ENCODE data around the gene IL36RN. TPM values are rescaled to one million over a fixed set of nuclear protein-coding genes. Genes with fewer than 3 reads are reported as not detected.

Gene IL36RN
- polyA plus RNA-seq, 1 of the 3 experiments (the other 2 are of a cell fraction): not detected

DNA sequence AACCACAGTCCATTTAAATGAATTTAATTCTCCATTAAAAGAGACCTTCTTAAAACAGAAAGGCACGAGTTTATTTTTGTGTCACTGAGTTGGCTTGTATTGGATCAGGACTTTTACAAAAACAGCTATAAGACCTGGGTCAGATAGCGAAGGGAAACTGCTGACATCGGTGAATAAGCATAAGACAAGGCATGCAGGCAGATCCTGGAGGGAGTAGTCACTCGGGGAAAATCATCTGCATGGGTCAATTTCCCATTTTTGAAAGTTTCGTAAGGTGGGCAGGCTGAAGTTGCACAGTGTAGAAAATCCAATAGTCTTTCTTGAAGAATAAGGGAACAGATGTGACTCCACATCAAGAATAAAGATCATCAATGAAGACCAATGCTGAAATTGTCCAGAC, 19.3 kb upstream of the IL36RN start:
- Histone ChIP-seq H2AFZ (ENCODE audit: low read depth) (no peak overlapping the region), H3K4me2 (no peak overlapping the region), H3K9me3 (no peaks in the 10 kb centered on the region), H3K4me3 (ENCODE audit: low read depth in 2 of 2, low read length in 1 of 2) (no peak overlapping the region), H3K4me1 (ENCODE audit: control insufficient read depth in 1 of 2, insufficient read depth in 2 of 2, low read depth in 1 of 2, low read length in 1 of 2) (no peaks in the 10 kb centered on the region), H3K9me2 (no peaks in the 10 kb centered on the region), H3K27me3 (ENCODE audit: insufficient read depth) (no peaks in the 10 kb centered on the region; the same call in 1 of the 2 replicates), H4K20me1 (ENCODE audit: insufficient read depth) (no peaks in the 10 kb centered on the region), H3K9ac (no peak overlapping the region), H3K27ac (ENCODE audit: low read depth in 2 of 2, low read length in 1 of 2) (no peak overlapping the region), H3F3A (replicated peaks; ENCODE audit: insufficient read depth) (no peaks in the 10 kb centered on the region), H3K79me2 (ENCODE audit: insufficient read depth) (no peaks in the 10 kb centered on the region), H3K36me3 (replicated peaks in 1 of 2; ENCODE audit: control insufficient read depth in 1 of 2, insufficient read depth in 2 of 2, low read length in 1 of 2) (no peaks in the 10 kb centered on the region)
- DNase-seq: no peak
- 8% methylated on average over 5 of the region's 5 CpGs for WGBS (ENCODE audit: low lambda C conversion rate)
- TF ChIP-seq SIN3A (IDR thresholded peaks at IDR 0.05; ENCODE audit: borderline replicate concordance, low read depth, low read length) (no peak), RCOR1 (IDR thresholded peaks at IDR 0.05; ENCODE audit: low read length) (no peak), GATA2 (CRISPR knock-in tag; IDR thresholded peaks at IDR 0.05) (no peak), TCF12 (IDR thresholded peaks at IDR 0.05) (no peak), EZH2phosphoT487 (IDR thresholded peaks at IDR 0.05; ENCODE audit: borderline replicate concordance, low read depth) (no peak), FOXJ3 (CRISPR knock-in tag; IDR thresholded peaks at IDR 0.05) (no peak), MXI1 (IDR thresholded peaks at IDR 0.05; ENCODE audit: low read depth, low read length) (no peak), POLR2AphosphoS5 (IDR thresholded peaks at IDR 0.05; ENCODE audit: low read depth, low read length) (no peak), YY1 (IDR thresholded peaks at IDR 0.05; ENCODE audit: low read depth) (no peak), TEAD4 (IDR thresholded peaks at IDR 0.05; ENCODE audit: borderline replicate concordance, insufficient read depth) (no peak), SMC3 (IDR thresholded peaks at IDR 0.05; ENCODE audit: low read depth, low read length) (no peak), NFIC (IDR thresholded peaks at IDR 0.05; ENCODE audit: borderline replicate concordance) (no peak)
- TF ChIP-seq, protein P1, sequence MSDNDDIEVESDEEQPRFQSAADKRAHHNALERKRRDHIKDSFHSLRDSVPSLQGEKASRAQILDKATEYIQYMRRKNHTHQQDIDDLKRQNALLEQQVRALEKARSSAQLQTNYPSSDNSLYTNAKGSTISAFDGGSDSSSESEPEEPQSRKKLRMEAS (IDR thresholded peaks at IDR 0.05; ENCODE audit: low read depth): no peak
- TF ChIP-seq, protein P2, sequence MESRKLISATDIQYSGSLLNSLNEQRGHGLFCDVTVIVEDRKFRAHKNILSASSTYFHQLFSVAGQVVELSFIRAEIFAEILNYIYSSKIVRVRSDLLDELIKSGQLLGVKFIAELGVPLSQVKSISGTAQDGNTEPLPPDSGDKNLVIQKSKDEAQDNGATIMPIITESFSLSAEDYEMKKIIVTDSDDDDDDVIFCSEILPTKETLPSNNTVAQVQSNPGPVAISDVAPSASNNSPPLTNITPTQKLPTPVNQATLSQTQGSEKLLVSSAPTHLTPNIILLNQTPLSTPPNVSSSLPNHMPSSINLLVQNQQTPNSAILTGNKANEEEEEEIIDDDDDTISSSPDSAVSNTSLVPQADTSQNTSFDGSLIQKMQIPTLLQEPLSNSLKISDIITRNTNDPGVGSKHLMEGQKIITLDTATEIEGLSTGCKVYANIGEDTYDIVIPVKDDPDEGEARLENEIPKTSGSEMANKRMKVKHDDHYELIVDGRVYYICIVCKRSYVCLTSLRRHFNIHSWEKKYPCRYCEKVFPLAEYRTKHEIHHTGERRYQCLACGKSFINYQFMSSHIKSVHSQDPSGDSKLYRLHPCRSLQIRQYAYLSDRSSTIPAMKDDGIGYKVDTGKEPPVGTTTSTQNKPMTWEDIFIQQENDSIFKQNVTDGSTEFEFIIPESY (IDR thresholded peaks at IDR 0.05; ENCODE audit: borderline replicate concordance, low read depth): no peak
- TF ChIP-seq, protein P3, sequence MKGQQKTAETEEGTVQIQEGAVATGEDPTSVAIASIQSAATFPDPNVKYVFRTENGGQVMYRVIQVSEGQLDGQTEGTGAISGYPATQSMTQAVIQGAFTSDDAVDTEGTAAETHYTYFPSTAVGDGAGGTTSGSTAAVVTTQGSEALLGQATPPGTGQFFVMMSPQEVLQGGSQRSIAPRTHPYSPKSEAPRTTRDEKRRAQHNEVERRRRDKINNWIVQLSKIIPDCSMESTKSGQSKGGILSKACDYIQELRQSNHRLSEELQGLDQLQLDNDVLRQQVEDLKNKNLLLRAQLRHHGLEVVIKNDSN (IDR thresholded peaks at IDR 0.05; ENCODE audit: borderline replicate concordance, low read depth): no peak
- CTCF ChIA-PET: no interaction called here
- POLR2A ChIA-PET: no interaction called here

DNA sequence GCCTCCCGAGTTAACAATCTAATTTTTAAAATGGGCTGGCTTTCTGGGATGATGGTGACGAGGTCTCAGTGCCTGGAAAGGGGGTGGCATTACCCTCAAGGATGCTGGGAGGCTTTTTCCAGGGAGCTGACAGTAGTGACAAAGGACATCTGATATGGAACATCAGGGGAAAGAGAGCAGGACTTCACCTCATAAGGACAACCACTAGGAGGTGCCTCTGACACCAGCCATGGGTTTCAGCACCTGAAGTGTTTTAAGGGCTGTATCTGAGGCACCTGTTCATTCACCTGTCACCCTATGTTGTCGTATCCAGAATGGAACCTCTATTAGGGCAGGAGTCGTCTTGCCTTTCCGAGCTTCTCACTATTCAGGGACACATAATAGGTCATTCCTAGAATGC, 17.1 kb upstream of the IL36RN start:
- H3K9me2 ChIP-seq: no peaks in the 10 kb centered on the region
- no peaks in the 10 kb centered on the region for H3F3A ChIP-seq (replicated peaks; ENCODE audit: insufficient read depth)
- ChIA-PET CTCF (interaction anchor here (0.6 to 1.1 kb wide), 3 partner anchors 9 to 705 kb away, joined by 3 read pairs; no protein-coding TSS in a partner anchor), POLR2A (no interaction called here)
- 4% methylated on average over 5 of the region's 5 CpGs for WGBS (ENCODE audit: low lambda C conversion rate)
- DNase-seq: no peak
- no peak overlapping the region for H2AFZ ChIP-seq (ENCODE audit: low read depth)
- no peak overlapping the region for H3K9ac ChIP-seq
- no peaks in the 10 kb centered on the region for H3K79me2 ChIP-seq (ENCODE audit: insufficient read depth)
- H3K4me2 ChIP-seq: no peak overlapping the region
- no peaks in the 10 kb centered on the region for H4K20me1 ChIP-seq (ENCODE audit: insufficient read depth)
- no peaks in the 10 kb centered on the region for H3K36me3 ChIP-seq (replicated peaks in 1 of 2; ENCODE audit: control insufficient read depth in 1 of 2, insufficient read depth in 2 of 2, low read length in 1 of 2)
- no peaks in the 10 kb centered on the region for H3K4me1 ChIP-seq (ENCODE audit: control insufficient read depth in 1 of 2, insufficient read depth in 2 of 2, low read depth in 1 of 2, low read length in 1 of 2)
- no peaks in the 10 kb centered on the region for H3K9me3 ChIP-seq
- H3K4me3 ChIP-seq (ENCODE audit: low read depth in 2 of 2, low read length in 1 of 2): no peak overlapping the region
- H3K27ac ChIP-seq (ENCODE audit: low read depth in 2 of 2, low read length in 1 of 2): no peak overlapping the region
- TF ChIP-seq TAF1 (IDR thresholded peaks at IDR 0.05; ENCODE audit: borderline replicate concordance, low read depth, low read length): no peak
- no peak for TF ChIP-seq EP300 (IDR thresholded peaks at IDR 0.05; ENCODE audit: borderline replicate concordance in 1 of 2, low read depth in 1 of 2, low read length in 1 of 2)
- TF ChIP-seq, protein P2 (IDR thresholded peaks at IDR 0.05; ENCODE audit: borderline replicate concordance, low read depth): no peak
- TF ChIP-seq TCF12 (IDR thresholded peaks at IDR 0.05): no peak
- TF ChIP-seq, protein P4, sequence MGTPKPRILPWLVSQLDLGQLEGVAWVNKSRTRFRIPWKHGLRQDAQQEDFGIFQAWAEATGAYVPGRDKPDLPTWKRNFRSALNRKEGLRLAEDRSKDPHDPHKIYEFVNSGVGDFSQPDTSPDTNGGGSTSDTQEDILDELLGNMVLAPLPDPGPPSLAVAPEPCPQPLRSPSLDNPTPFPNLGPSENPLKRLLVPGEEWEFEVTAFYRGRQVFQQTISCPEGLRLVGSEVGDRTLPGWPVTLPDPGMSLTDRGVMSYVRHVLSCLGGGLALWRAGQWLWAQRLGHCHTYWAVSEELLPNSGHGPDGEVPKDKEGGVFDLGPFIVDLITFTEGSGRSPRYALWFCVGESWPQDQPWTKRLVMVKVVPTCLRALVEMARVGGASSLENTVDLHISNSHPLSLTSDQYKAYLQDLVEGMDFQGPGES (IDR thresholded peaks at IDR 0.05; ENCODE audit: low read depth, low read length): no peak
- no peak for TF ChIP-seq TEAD4 (IDR thresholded peaks at IDR 0.05; ENCODE audit: borderline replicate concordance, insufficient read depth)
- TF ChIP-seq GABPA (IDR thresholded peaks at IDR 0.05; ENCODE audit: low read depth): no peak
- no peak for TF ChIP-seq MEF2A (IDR thresholded peaks at IDR 0.05; ENCODE audit: borderline replicate concordance, low read depth)
- TF ChIP-seq RCOR1 (IDR thresholded peaks at IDR 0.05; ENCODE audit: low read length): no peak
- TF ChIP-seq FOXJ3 (CRISPR knock-in tag; IDR thresholded peaks at IDR 0.05): no peak
- TF ChIP-seq GATA2 (CRISPR knock-in tag; IDR thresholded peaks at IDR 0.05): no peak
- H3K27me3 ChIP-seq (ENCODE audit: insufficient read depth): peaks cover 5% of the 10 kb centered on the region; the same call in 1 of the 2 replicates

Measured in SK-N-SH (cell line).